Glutamatergic neuron (in vitro differentiated cells): ENCODE measurements around the gene RTN4IP1. TPM values are rescaled to one million over a fixed set of nuclear protein-coding genes. Genes with fewer than 3 reads are reported as not detected.

Source experiments
- DNase-seq: peaks from one replicate; pipeline ENCODE4 v3.0.0; 2022
- H3K27ac Mint-ChIP-seq: one replicate; pipeline ENCODE4 v1.8.0; 2020; ENCODE audit warnings: mild to moderate bottlenecking, mixed read lengths, inconsistent platforms; ENCODE audit not compliant: unreplicated experiment
- H3K27me3 Mint-ChIP-seq: one replicate; pipeline ENCODE4 v1.8.0; 2020; ENCODE audit warnings: mild to moderate bottlenecking, moderate library complexity, mixed read lengths, inconsistent platforms; ENCODE audit not compliant: unreplicated experiment
- H3K36me3 Mint-ChIP-seq: one replicate; pipeline ENCODE4 v1.8.0; 2020; ENCODE audit warnings: mild to moderate bottlenecking, mixed read lengths, inconsistent platforms; ENCODE audit not compliant: unreplicated experiment
- H3K4me1 Mint-ChIP-seq: one replicate; pipeline ENCODE4 v1.8.0; 2020; ENCODE audit warnings: mild to moderate bottlenecking, low read depth, mixed read lengths, inconsistent platforms; ENCODE audit not compliant: unreplicated experiment
- H3K4me3 Mint-ChIP-seq: one replicate; pipeline ENCODE4 v1.8.0; 2020; ENCODE audit warnings: mild to moderate bottlenecking, mixed read lengths, inconsistent platforms; ENCODE audit not compliant: unreplicated experiment
- H3K9me3 Mint-ChIP-seq: one replicate; pipeline ENCODE4 v1.8.0; 2020; ENCODE audit warnings: mild to moderate bottlenecking, moderate library complexity, mixed read lengths, inconsistent platforms; ENCODE audit not compliant: unreplicated experiment
- total RNA-seq: library from RNA; stranded (reverse); fragmentation: NEBNext Ultra II Directional; extraction: Animal tissue kit (Norgen Biotek cat#: 25700); gene quantifications from one replicate; pipeline ENCODE4 v1.2.1, GENCODE V29; 2021; ENCODE audit not compliant: unreplicated experiment
- TF ChIP-seq, protein P1 (sequence below): fragments of 200-600 bp; sonication (generic); IDR thresholded peaks from one replicate; pipeline ENCODE4 v1.5.0; 2021; ENCODE audit not compliant: partially characterized antibody, unreplicated experiment

Gene RTN4IP1
- total RNA-seq, 1 donor from 2014 or later, result 4.7 TPM

DNA sequence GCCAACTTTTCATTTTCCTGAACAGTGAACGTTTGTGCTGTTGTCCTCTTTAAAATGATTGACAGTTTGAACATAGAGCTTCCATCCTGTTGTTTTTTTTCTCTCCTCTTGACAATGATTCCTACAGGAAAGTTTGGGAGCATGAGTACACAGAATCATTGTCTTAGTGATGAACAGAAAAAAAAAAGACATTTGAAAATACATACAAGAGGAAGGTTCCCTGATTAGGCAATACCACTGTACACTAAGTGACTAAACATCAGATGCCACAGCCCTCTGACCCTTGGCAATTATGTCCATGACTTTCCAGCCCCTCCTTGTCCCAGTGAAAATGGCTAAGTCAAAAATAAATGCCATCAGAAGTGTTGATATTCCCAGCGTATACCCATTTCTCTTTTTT, 71.5 kb downstream of the RTN4IP1 start:
- DNase-seq, result no peak
- H3K27me3 Mint-ChIP-seq, result no peaks in the 10 kb centered on the region
- no peaks in the 10 kb centered on the region for H3K9me3 Mint-ChIP-seq
- H3K4me3 Mint-ChIP-seq, result no peak overlapping the region
- no peaks in the 10 kb centered on the region for H3K36me3 Mint-ChIP-seq
- peaks cover 8% of the 10 kb centered on the region for H3K4me1 Mint-ChIP-seq
- no peak overlapping the region for H3K27ac Mint-ChIP-seq
- TF ChIP-seq, protein P1, sequence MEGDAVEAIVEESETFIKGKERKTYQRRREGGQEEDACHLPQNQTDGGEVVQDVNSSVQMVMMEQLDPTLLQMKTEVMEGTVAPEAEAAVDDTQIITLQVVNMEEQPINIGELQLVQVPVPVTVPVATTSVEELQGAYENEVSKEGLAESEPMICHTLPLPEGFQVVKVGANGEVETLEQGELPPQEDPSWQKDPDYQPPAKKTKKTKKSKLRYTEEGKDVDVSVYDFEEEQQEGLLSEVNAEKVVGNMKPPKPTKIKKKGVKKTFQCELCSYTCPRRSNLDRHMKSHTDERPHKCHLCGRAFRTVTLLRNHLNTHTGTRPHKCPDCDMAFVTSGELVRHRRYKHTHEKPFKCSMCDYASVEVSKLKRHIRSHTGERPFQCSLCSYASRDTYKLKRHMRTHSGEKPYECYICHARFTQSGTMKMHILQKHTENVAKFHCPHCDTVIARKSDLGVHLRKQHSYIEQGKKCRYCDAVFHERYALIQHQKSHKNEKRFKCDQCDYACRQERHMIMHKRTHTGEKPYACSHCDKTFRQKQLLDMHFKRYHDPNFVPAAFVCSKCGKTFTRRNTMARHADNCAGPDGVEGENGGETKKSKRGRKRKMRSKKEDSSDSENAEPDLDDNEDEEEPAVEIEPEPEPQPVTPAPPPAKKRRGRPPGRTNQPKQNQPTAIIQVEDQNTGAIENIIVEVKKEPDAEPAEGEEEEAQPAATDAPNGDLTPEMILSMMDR, result no peak

DNA sequence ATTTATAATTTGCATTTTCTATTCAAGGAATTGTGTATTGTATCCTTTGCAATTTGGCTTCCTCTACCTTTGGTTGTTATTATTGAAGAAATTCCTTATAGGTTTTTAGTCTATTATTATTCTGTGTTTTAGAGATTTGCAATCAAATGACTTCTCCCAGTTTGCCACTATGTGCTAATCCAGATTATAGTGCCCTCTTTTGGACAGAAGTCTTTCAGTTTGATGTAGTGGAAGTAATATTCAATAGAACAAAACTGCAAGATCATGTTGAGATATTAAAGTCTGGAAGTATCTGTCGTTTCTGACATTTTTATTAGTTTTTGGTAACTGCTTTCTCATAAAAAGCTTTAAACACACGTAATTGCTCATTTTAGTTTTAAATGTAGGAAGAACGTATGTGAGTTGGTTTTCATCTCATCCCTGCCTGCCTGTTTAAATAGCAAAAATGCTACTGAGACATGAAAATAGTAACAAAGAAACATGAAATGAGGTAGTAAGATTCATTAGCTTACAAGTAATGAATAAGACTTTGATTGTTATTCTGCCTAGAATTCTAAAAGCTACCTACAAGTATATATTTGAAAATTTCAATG, 72.8 kb downstream of the RTN4IP1 start:
- H3K4me3 Mint-ChIP-seq, result no peak overlapping the region
- no peak for DNase-seq
- no peaks in the 10 kb centered on the region for H3K27me3 Mint-ChIP-seq
- H3K36me3 Mint-ChIP-seq, result no peaks in the 10 kb centered on the region
- no peak overlapping the region for H3K27ac Mint-ChIP-seq
- H3K4me1 Mint-ChIP-seq, result peaks cover 8% of the 10 kb centered on the region
- TF ChIP-seq, protein P1, result no peak
- no peaks in the 10 kb centered on the region for H3K9me3 Mint-ChIP-seq

GRCh38 chr6:106555767-106556166, 73.5 kb downstream of the RTN4IP1 start:
- DNase-seq, result no peak
- no peak overlapping the region for H3K27ac Mint-ChIP-seq
- no peak overlapping the region for H3K4me3 Mint-ChIP-seq
- TF ChIP-seq, protein P1, result no peak
- no peaks in the 10 kb centered on the region for H3K36me3 Mint-ChIP-seq
- H3K9me3 Mint-ChIP-seq, result no peaks in the 10 kb centered on the region
- no peaks in the 10 kb centered on the region for H3K27me3 Mint-ChIP-seq
- H3K4me1 Mint-ChIP-seq, result peaks cover 8% of the 10 kb centered on the region

DNA sequence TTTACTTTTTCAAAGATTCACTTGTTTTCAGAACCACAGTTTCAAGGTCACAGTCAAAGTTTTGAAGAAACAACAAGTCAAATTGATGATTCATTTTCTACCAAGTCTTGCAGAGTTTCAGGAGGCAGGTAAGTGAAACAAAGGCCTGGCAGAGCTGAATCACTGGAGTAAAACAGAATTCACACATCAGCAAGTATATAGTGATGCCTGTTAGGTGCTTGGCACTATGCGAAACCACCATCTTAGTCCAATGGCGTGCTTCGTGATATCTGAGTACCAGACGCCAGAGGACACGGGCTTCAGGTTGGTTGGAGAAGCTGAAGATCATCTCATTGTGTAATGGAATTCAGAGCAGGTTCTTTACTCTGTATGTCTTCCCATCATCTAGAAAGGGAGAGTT, 75.9 kb downstream of the RTN4IP1 start:
- Mint-ChIP-seq H3K27me3 (no peaks in the 10 kb centered on the region), H3K4me1 (peaks cover 8% of the 10 kb centered on the region), H3K9me3 (no peaks in the 10 kb centered on the region), H3K4me3 (no peak overlapping the region), H3K27ac (no peak overlapping the region), H3K36me3 (no peaks in the 10 kb centered on the region)
- DNase-seq, result no peak
- TF ChIP-seq, protein P1, result no peak

- peaks cover 19% of the 10 kb centered on the region for H3K4me1 Mint-ChIP-seq
- TF ChIP-seq, protein P1, result no peak
- H3K9me3 Mint-ChIP-seq, result no peaks in the 10 kb centered on the region
- peaks cover 1% of the 10 kb centered on the region for H3K27me3 Mint-ChIP-seq
- no peak for DNase-seq
- H3K4me3 Mint-ChIP-seq, result no peak overlapping the region
- no peak overlapping the region for H3K27ac Mint-ChIP-seq
- H3K36me3 Mint-ChIP-seq, result no peaks in the 10 kb centered on the region
Measured at GRCh38 chr6:106551155-106551554, 78.1 kb downstream of the RTN4IP1 start.
